ENCODE results near the gene PAPLN. TPM values are rescaled to one million over a fixed set of nuclear protein-coding genes. Genes with fewer than 3 reads are reported as not detected.

Gene PAPLN
- total RNA-seq, 1 experiment from 2014 or later: not detected

DNA sequence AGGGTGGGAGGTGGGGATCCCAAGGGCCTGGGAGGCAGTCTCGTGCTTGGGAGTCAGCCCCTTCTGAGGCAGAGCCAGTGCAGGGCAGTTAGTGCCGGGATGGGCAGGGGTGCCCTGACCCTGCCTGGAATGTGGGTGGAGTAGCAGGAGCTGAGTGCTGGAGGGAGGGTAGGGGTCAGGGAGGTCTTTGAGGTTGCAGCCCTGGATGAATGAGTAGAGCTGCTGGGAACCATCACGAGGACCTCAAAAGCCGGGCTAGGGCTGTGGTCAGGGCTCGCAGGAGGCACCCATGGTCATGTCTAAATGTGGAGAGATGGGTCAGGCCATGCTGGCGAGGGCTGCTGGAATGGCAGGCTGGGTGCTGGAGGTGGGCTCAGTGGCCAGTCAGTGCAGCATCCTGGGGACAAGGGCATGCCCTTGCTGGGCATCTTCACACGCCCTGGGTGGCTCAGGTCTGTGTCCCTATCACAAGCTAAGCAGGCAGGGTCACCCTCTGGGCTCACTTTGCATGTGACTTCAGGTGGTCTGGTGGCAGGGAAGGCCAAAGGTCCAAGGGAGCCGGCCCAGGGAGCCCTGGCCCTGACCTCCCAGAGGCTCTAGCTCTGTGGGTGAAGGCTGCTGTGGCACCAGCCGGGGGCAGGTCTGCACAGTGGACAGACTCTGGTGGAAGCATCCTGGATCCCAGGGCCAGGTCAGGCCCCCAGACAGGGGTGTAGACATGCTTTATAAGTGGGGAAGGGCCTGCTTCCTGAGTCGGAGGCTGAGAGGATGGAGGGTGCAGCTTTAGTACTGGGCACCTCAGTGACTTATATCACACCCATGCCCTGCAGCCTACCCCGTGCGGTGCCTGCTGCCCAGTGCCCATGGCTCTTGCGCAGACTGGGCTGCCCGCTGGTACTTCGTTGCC, 24.5 kb downstream of the PAPLN start:
- H3K27ac ChIP-seq: no peak overlapping the region
- CTCF ChIA-PET: interaction anchor here (0.6 kb wide), 1 partner anchor 233 kb away, joined by 5 read pairs; no protein-coding TSS in a partner anchor
- H2AFZ ChIP-seq: no peak overlapping the region
- POLR2A ChIA-PET (ENCODE audit: unreplicated experiment): no interaction called here
- no peak overlapping the region for H3K4me2 ChIP-seq
- H3K36me3 ChIP-seq (ENCODE audit: low read depth): no peaks in the 10 kb centered on the region
- no peaks in the 10 kb centered on the region for H3K4me1 ChIP-seq (replicated peaks; ENCODE audit: insufficient read depth)
- H3K27me3 ChIP-seq (ENCODE audit: insufficient read depth, low read depth): no peaks in the 10 kb centered on the region
- H3K4me3 ChIP-seq: no peak overlapping the region
- no peaks in the 10 kb centered on the region for H3F3A ChIP-seq (ENCODE audit: insufficient read depth, low read depth)
- no peaks in the 10 kb centered on the region for H3K9me3 ChIP-seq (ENCODE audit: insufficient read depth, low read depth)
- H4K20me1 ChIP-seq (ENCODE audit: insufficient read depth): no peaks in the 10 kb centered on the region
- H3K79me2 ChIP-seq (ENCODE audit: low read depth): no peaks in the 10 kb centered on the region
- intact Hi-C loops (cut with micrococcal nuclease; ENCODE audit: unreplicated experiment): no loop called here
- DNase-seq: no peak
- H3K9me2 ChIP-seq (ENCODE audit: insufficient read depth): no peaks in the 10 kb centered on the region
- BruUV-seq (replicated peaks): no TSS peak
- no peak for TF ChIP-seq CTCF (conservative IDR thresholded peaks at IDR 0.05)
- no peak for TF ChIP-seq EZH2 (IDR thresholded peaks at IDR 0.05; ENCODE audit: low read depth)

GRCh38 chr14:73262427-73263183, 25.3 kb downstream of the PAPLN start:
- CTCF ChIA-PET: interaction anchor here (0.6 kb wide), 1 partner anchor 10 kb away, joined by 3 read pairs; no protein-coding TSS in a partner anchor
- no peak for TF ChIP-seq EZH2 (IDR thresholded peaks at IDR 0.05; ENCODE audit: low read depth)
- no peak for TF ChIP-seq CTCF (conservative IDR thresholded peaks at IDR 0.05)

GRCh38 chr14:73263606-73264005, 26.3 kb downstream of the PAPLN start:
- ChIA-PET CTCF (no interaction called here), POLR2A (ENCODE audit: unreplicated experiment) (interaction anchor here (0.6 kb wide), 1 partner anchor 20 kb away, joined by 4 read pairs; no protein-coding TSS in a partner anchor)
- Histone ChIP-seq H3K36me3 (ENCODE audit: low read depth) (no peaks in the 10 kb centered on the region), H3K9me2 (ENCODE audit: insufficient read depth) (no peaks in the 10 kb centered on the region), H3K79me2 (ENCODE audit: low read depth) (no peaks in the 10 kb centered on the region), H4K20me1 (ENCODE audit: insufficient read depth) (no peaks in the 10 kb centered on the region), H3F3A (ENCODE audit: insufficient read depth, low read depth) (no peaks in the 10 kb centered on the region), H3K4me1 (replicated peaks; ENCODE audit: insufficient read depth) (no peaks in the 10 kb centered on the region), H3K27ac (no peak overlapping the region), H3K4me3 (no peak overlapping the region), H3K9me3 (ENCODE audit: insufficient read depth, low read depth) (no peaks in the 10 kb centered on the region), H2AFZ (no peak overlapping the region), H3K27me3 (ENCODE audit: insufficient read depth, low read depth) (no peaks in the 10 kb centered on the region), H3K4me2 (no peak overlapping the region)
- TF ChIP-seq EZH2 (IDR thresholded peaks at IDR 0.05; ENCODE audit: low read depth) (no peak), CTCF (conservative IDR thresholded peaks at IDR 0.05) (no peak)
- no TSS peak for BruUV-seq (replicated peaks)
- DNase-seq: no peak
- intact Hi-C loops (cut with micrococcal nuclease; ENCODE audit: unreplicated experiment): no loop called here

More at GRCh38 chr14:73262427-73263183, 25.3 kb downstream of the PAPLN start:
- H3K36me3 ChIP-seq (ENCODE audit: low read depth): no peaks in the 10 kb centered on the region
- H3K4me3 ChIP-seq: no peak overlapping the region
- BruUV-seq (replicated peaks): no TSS peak
- no peak overlapping the region for H3K4me2 ChIP-seq
- no peaks in the 10 kb centered on the region for H3F3A ChIP-seq (ENCODE audit: insufficient read depth, low read depth)
- no peaks in the 10 kb centered on the region for H3K27me3 ChIP-seq (ENCODE audit: insufficient read depth, low read depth)
- H4K20me1 ChIP-seq (ENCODE audit: insufficient read depth): no peaks in the 10 kb centered on the region
- no peaks in the 10 kb centered on the region for H3K9me2 ChIP-seq (ENCODE audit: insufficient read depth)
- H3K4me1 ChIP-seq (replicated peaks; ENCODE audit: insufficient read depth): no peaks in the 10 kb centered on the region
- no peak overlapping the region for H3K27ac ChIP-seq
- intact Hi-C loops (cut with micrococcal nuclease; ENCODE audit: unreplicated experiment): no loop called here
- DNase-seq: no peak
- POLR2A ChIA-PET (ENCODE audit: unreplicated experiment): no interaction called here
- no peaks in the 10 kb centered on the region for H3K79me2 ChIP-seq (ENCODE audit: low read depth)
- no peak overlapping the region for H2AFZ ChIP-seq
- H3K9me3 ChIP-seq (ENCODE audit: insufficient read depth, low read depth): no peaks in the 10 kb centered on the region

Data from PC-9 (cell line).